Stomach (tissue), 9 donors: Measurements from ENCODE around the gene PIP5K1B. TPM values are rescaled to one million over a fixed set of nuclear protein-coding genes. Genes with fewer than 3 reads are reported as not detected.

Source experiments
- DNase-seq, 2 donors: peaks; one replicate each; pipeline versions ENCODE4 v3.0.0 to v3.0.0-alpha.2; 2013 to 2019
- H3K27ac ChIP-seq, 5 donors: fragments of 200-600 bp in 4 of 5; sonication (generic) in 4 of 5; one replicate each; pipeline ENCODE4 v1.5.1; 2013 to 2019; ENCODE audit warnings: mild to moderate bottlenecking in 1 of 5, moderate library complexity in 1 of 5
- H3K27me3 ChIP-seq, 3 donors: fragments of 200-600 bp; sonication (generic); one replicate each; pipeline ENCODE4 v1.5.1; 2017 to 2019; ENCODE audit warnings: mixed run types in 1 of 3
- H3K36me3 ChIP-seq, 4 donors: fragments of 200-600 bp; sonication (generic); 1 replicate in 3 of 4; 2 replicates in 1 of 4; pipeline ENCODE4 v1.5.1; 2016 to 2019
- H3K4me1 ChIP-seq, 4 donors: fragments of 200-600 bp; sonication (generic); one replicate each; pipeline ENCODE4 v1.5.1; 2016 to 2019
- H3K4me3 ChIP-seq, 4 donors: fragments of 200-600 bp; sonication (generic) in 3 of 4; one replicate each; pipeline ENCODE4 v1.5.1; 2016 to 2019; ENCODE audit warnings: mild to moderate bottlenecking in 1 of 4
- H3K9me3 ChIP-seq, 4 donors: fragments of 200-600 bp; sonication (generic); one replicate each; pipeline ENCODE4 v1.5.1; 2016 to 2019
- CTCF ChIP-seq, 7 experiments: fragments of 450-650 bp in 4 of 7; fragments of 200-600 bp in 3 of 7; sonication (generic) in 3 of 7; IDR thresholded peaks; one replicate each; pipeline ENCODE4 v1.5.1; 2016 to 2019; ENCODE audit warnings: antibody characterized with exemption in 7 of 7, control low read depth in 2 of 7, mild to moderate bottlenecking in 1 of 7
- EP300 ChIP-seq: sonication (generic); formaldehyde crosslinking; IDR thresholded peaks from one replicate; pipeline ENCODE4 v1.6.1; 2017; ENCODE audit warnings: antibody characterized with exemption
- POLR2A ChIP-seq, 4 donors: fragments of 450-650 bp; IDR thresholded peaks; one replicate each; pipeline ENCODE4 v1.6.1; 2016; ENCODE audit warnings: antibody characterized with exemption in 4 of 4, control low read depth in 2 of 4, mild to moderate bottlenecking in 1 of 4, moderate library complexity in 1 of 4
- POLR2AphosphoS5 ChIP-seq, 3 donors: sonication (generic); formaldehyde crosslinking; IDR thresholded peaks; one replicate each; pipeline ENCODE4 v1.6.1; 2016; ENCODE audit warnings: antibody characterized with exemption in 3 of 3
- WGBS, 5 donors: extraction: QIAGEN DNeasy Blood & Tissue Kit in 3 of 5; methylation state at CpG; one replicate each; pipeline versions ENCODE4 v1.1.5 to v1.1.7; 2013 to 2018; 5-methylcytosine and 5-hydroxymethylcytosine counted together
- intact Hi-C: fragments of 100-400 bp; cut with DNase I; formaldehyde crosslinking; loops from one replicate; pipeline ENCODE4 v1.15.1; 2023; ENCODE audit warnings: low total_unique reads
- polyA plus RNA-seq, 3 donors: library from polyadenylated mRNA; stranded (reverse); fragments of 200-250 nt; gene quantifications; one replicate each; pipeline ENCODE4 v1.2.3, GENCODE V29; 2013
- total RNA-seq, 5 donors: library from RNA; depleted of rRNA; stranded (reverse); fragments of >200 nt; gene quantifications; one replicate each; pipeline versions ENCODE4 v1.1.0 to v1.2.3, GENCODE V29; 2014 to 2016
- donor health status: healthy with polysubstance abuse.
- donor health status: Bipolar disorder and iron deficiency.
- donor health status: healthy.

PIP5K1B gene
- total and polyA plus RNA-seq, 8 donors, result 2.3 to 33.8 (median 16.6) TPM

DNA sequence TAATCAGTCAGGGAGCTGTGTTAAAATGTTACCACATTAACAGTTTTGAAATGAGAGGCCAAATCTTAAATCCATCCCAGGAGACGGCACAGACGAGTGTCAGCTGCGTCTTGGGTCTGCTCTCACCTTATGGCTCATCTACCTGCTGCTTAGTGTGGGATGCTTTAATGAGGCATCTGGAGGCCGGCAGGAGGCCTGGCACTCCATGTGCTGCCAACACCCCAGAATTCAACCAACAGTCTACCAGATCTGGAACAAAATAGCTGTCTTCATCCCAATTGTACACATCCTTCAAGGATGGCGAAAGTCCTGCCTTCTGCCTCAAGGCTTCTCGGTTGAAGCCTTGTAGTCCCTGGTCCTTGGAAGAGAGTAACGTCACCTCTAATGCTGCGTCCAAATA lies 296.9 kb downstream of the PIP5K1B start:
- peaks cover 0 to 15% (median 0%) of the 10 kb centered on the region in 4 donors for H3K4me1 ChIP-seq
- 65 to 78% (median 70%) methylated on average over 7 to 8 of the region's 8 CpGs for WGBS, 5 donors
- no peak overlapping the region for H3K27ac ChIP-seq
- no peak for TF ChIP-seq POLR2AphosphoS5 (IDR thresholded peaks at IDR 0.05)
- TF ChIP-seq POLR2A (IDR thresholded peaks at IDR 0.05), result no peak
- no peak for TF ChIP-seq EP300
- no peak for TF ChIP-seq CTCF (IDR thresholded peaks at IDR 0.05)
- H3K9me3 ChIP-seq, result no peaks in the 10 kb centered on the region
- intact Hi-C loops, result no loop called here
- no peak overlapping the region for H3K4me3 ChIP-seq
- DNase-seq, result no peak
- no peaks in the 10 kb centered on the region for H3K27me3 ChIP-seq
- H3K36me3 ChIP-seq, result no peaks in the 10 kb centered on the region

DNA sequence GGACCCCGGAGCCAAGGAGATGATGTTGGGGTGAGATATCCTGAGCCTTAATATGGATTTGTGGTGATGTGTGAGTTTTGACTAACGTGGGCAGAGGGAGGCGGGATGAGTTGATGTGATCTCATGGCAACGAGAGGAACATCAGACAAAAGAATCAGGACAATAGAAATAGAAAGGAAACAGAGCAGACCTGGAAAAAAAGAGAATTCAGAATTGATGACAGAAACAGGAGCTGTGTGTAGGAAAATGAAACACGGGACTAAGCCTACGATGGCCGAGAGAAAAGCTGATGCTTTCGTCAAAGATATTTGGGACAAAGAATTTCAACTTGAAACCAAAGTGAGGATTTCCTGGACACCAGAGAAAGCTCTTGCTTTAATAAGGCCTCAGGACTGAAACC lies 298.0 kb downstream of the PIP5K1B start:
- intact Hi-C loops, result no loop called here
- no peaks in the 10 kb centered on the region for H3K9me3 ChIP-seq
- no peaks in the 10 kb centered on the region for H3K27me3 ChIP-seq
- H3K27ac ChIP-seq, result no peak overlapping the region
- TF ChIP-seq CTCF (IDR thresholded peaks at IDR 0.05), result no peak
- TF ChIP-seq POLR2AphosphoS5 (IDR thresholded peaks at IDR 0.05), result no peak
- TF ChIP-seq POLR2A (IDR thresholded peaks at IDR 0.05), result no peak
- TF ChIP-seq EP300, result no peak
- no peaks in the 10 kb centered on the region for H3K36me3 ChIP-seq
- H3K4me3 ChIP-seq, result no peak overlapping the region
- peaks cover 0 to 14% (median 0%) of the 10 kb centered on the region in 4 donors for H3K4me1 ChIP-seq
- no peak for DNase-seq
- WGBS, 5 donors, result 77 to 84% (median 81%) methylated on average over 8 of the region's 8 CpGs

- no peak for DNase-seq
- no peaks in the 10 kb centered on the region for H3K4me1 ChIP-seq
- no peaks in the 10 kb centered on the region for H3K9me3 ChIP-seq
- H3K4me3 ChIP-seq, result no peak overlapping the region
- intact Hi-C loops, result no loop called here
- no peak overlapping the region for H3K27ac ChIP-seq
- peaks cover 0 to 5% (median 0%) of the 10 kb centered on the region in 4 donors for H3K36me3 ChIP-seq
- H3K27me3 ChIP-seq, result no peaks in the 10 kb centered on the region
- 56 to 71% (median 70%) methylated on average over 2 of the region's 2 CpGs for WGBS, 5 donors
- TF ChIP-seq CTCF (IDR thresholded peaks at IDR 0.05) (no peak), EP300 (no peak), POLR2A (IDR thresholded peaks at IDR 0.05) (no peak), POLR2AphosphoS5 (IDR thresholded peaks at IDR 0.05) (no peak)
These were observed 299.8 kb downstream of the PIP5K1B start for GRCh38 chr9:69004836-69005235.

DNA sequence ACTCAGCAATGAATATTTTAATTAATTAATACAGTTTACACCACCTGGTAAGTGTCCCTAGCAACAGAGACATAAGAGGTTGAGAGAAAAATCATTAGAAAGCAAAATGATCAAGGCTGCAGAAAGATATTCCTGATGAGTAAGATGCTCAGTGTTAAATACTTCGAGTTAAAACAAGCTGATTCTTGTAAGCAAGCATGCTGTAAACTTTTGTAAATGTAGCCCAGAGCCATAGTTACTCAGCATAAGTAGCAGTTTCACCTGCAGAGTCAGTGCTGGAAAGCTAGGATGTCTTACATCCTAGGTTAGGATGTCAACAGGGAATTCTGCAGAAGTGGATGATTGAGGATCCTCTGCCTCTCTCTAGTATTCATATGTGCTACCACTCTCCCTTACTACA lies 304.7 kb downstream of the PIP5K1B start:
- H3K27ac ChIP-seq, result no peak overlapping the region
- H3K4me1 ChIP-seq, result no peaks in the 10 kb centered on the region
- H3K9me3 ChIP-seq, result no peaks in the 10 kb centered on the region
- peaks cover 0 to 5% (median 0%) of the 10 kb centered on the region in 4 donors for H3K36me3 ChIP-seq
- no peaks in the 10 kb centered on the region for H3K27me3 ChIP-seq
- intact Hi-C loops, result no loop called here
- WGBS, 5 donors, result 63 to 79% (median 76%) methylated on average over 1 of the region's 1 CpG
- TF ChIP-seq CTCF (IDR thresholded peaks at IDR 0.05) (no peak), POLR2AphosphoS5 (IDR thresholded peaks at IDR 0.05) (no peak), POLR2A (IDR thresholded peaks at IDR 0.05) (no peak), EP300 (no peak)
- H3K4me3 ChIP-seq, result no peak overlapping the region
- DNase-seq, result no peak
